HL-60 (cell line): ENCODE data around the gene IQSEC1.

ENCODE experiments used
- GABPA ChIP-seq: IDR thresholded peaks from 2 replicates; pipeline ENCODE4 v1.6.1; 2012; ENCODE audit warnings: low read depth
- SPI1 ChIP-seq: IDR thresholded peaks from 2 replicates; pipeline ENCODE4 v1.6.1; 2012; ENCODE audit warnings: low read depth, mild to moderate bottlenecking, borderline replicate concordance

DNA sequence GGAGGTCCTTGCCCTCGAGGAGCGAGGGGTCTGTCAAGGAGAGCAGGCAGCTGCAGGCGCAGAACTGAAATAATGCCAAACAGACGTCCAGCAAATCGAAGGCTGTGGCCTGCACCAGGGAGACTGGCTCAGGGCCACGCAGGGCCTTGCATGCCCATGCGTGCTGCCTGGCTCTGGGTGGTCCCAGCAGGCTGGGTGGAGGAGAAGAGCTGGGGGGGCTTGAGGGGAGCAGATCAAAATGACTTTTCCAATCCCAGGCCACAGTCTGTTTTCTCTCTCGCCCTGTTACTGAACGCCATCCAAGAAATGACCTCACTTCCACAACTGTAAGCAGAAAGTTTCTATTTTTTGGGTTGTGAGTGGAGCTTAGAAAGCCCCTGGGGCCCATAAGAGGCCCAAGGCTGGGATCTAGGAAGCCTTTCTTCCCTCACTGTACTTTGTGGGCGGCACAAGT is 134.9 kb downstream of the IQSEC1 start:
- TF ChIP-seq GABPA, result no peak
- TF ChIP-seq SPI1, result no peak
